DMS79 treated with DMSO at 0.1 percent for 48 hours (cell line): ENCODE results near the gene FLNA.

Experiments
- DNase-seq: peaks from one replicate; lab custom pipeline; 2025; lab: John Stamatoyannopoulos, UW

FLNA gene

GRCh38 chrX:154333837-154334271 lies 40.6 kb downstream of the FLNA start:
- DNase-seq = no peak

GRCh38 chrX:154333116-154333515 lies 41.3 kb downstream of the FLNA start:
- DNase-seq = no peak

GRCh38 chrX:154332561-154332960 lies 41.9 kb downstream of the FLNA start:
- no peak for DNase-seq

GRCh38 chrX:154329294-154329693 lies 45.1 kb downstream of the FLNA start:
- DNase-seq = no peak

GRCh38 chrX:154328646-154329045 lies 45.8 kb downstream of the FLNA start:
- no peak for DNase-seq

- peak; percentile 35 for DNase-seq
Observed at GRCh38 chrX:154327038-154327820, 47.2 kb downstream of the FLNA start.

GRCh38 chrX:154325541-154325940 lies 48.9 kb downstream of the FLNA start:
- DNase-seq = no peak

- no peak for DNase-seq
Observed at GRCh38 chrX:154323537-154323936, 50.9 kb downstream of the FLNA start.

GRCh38 chrX:154322890-154323289 lies 51.5 kb downstream of the FLNA start:
- DNase-seq = no peak

GRCh38 chrX:154321594-154321993 lies 52.8 kb downstream of the FLNA start:
- DNase-seq = no peak

GRCh38 chrX:154321152-154321551 lies 53.3 kb downstream of the FLNA start:
- DNase-seq = no peak

- no peak for DNase-seq
Observed at GRCh38 chrX:154320406-154320805, 54.0 kb downstream of the FLNA start.

GRCh38 chrX:154317391-154317995 lies 56.9 kb downstream of the FLNA start:
- no peak for DNase-seq

- DNase-seq = no peak
Observed at GRCh38 chrX:154315416-154315815, 59.0 kb downstream of the FLNA start.

GRCh38 chrX:154313147-154313546 lies 61.3 kb downstream of the FLNA start:
- DNase-seq = no peak

- no peak for DNase-seq
Observed at GRCh38 chrX:154312116-154312515, 62.3 kb downstream of the FLNA start.

- peak; percentile 71 for DNase-seq
Observed at GRCh38 chrX:154310616-154311536, 63.6 kb downstream of the FLNA start.

- DNase-seq = no peak
Observed at GRCh38 chrX:154309041-154309775, 65.2 kb downstream of the FLNA start.

- DNase-seq = no peak
Observed at GRCh38 chrX:154308108-154308946, 66.1 kb downstream of the FLNA start.

GRCh38 chrX:154307202-154307601 lies 67.2 kb downstream of the FLNA start:
- DNase-seq = no peak
